WTC11 (cell line): ENCODE data around the gene SELENOK. TPM values are rescaled to one million over a fixed set of nuclear protein-coding genes. Genes with fewer than 3 reads are reported as not detected.
A peak's percentile ranks its signal among the peaks of the same experiment; 100 is the strongest.

Experiments
- ATAC-seq: fragments of 200-7000 bp; cut with Tn5 transposase; 2 replicates; pipeline ENCODE4 v1.10.0; 2021; ENCODE audit warnings: mild to moderate bottlenecking, moderate library complexity
- CTCF ChIA-PET: fragments of 300-600 bp; sonication (Branson Sonifier 250); formaldehyde crosslinking; loops from one replicate; lab custom pipeline; 2021; ENCODE audit warnings: antibody characterized with exemption; lab: Charles Lee
- POLR2A ChIA-PET: fragments of 350-600 bp; sonication (Branson Sonifier 250); formaldehyde crosslinking; loops from one replicate; lab custom pipeline; 2021; ENCODE audit warnings: antibody characterized with exemption; lab: Charles Lee
- DNase-seq: peaks from one replicate; pipeline ENCODE4 v3.0.0; 2021; ENCODE audit warnings: low spot score
- H3K27ac Mint-ChIP-seq: 2 replicates; pipeline ENCODE4 v1.8.0; 2021; ENCODE audit warnings: mixed read lengths
- H3K27me3 Mint-ChIP-seq: 2 replicates; pipeline ENCODE4 v1.8.0; 2021; ENCODE audit warnings: low read depth, mild to moderate bottlenecking, moderate library complexity, mixed read lengths
- H3K36me3 Mint-ChIP-seq: 2 replicates; pipeline ENCODE4 v1.8.0; 2021; ENCODE audit warnings: mixed read lengths
- H3K4me1 Mint-ChIP-seq: 2 replicates; pipeline ENCODE4 v1.8.0; 2022; ENCODE audit warnings: mixed read lengths
- H3K4me3 Mint-ChIP-seq: 2 replicates; pipeline ENCODE4 v1.8.0; 2021; ENCODE audit warnings: mild to moderate bottlenecking, moderate library complexity, mixed read lengths
- H3K9me3 Mint-ChIP-seq: 2 replicates; pipeline ENCODE4 v1.8.0; 2021; ENCODE audit warnings: mixed read lengths
- ATF1 ChIP-seq: sonication (generic); formaldehyde crosslinking; IDR thresholded peaks from 2 replicates; pipeline ENCODE4 v1.8.1; 2023; ENCODE audit warnings: mild to moderate bottlenecking, moderate library complexity, missing genetic modification reagents
- CBFB ChIP-seq: sonication (generic); formaldehyde crosslinking; IDR thresholded peaks from 2 replicates; pipeline ENCODE4 v1.8.1; 2022; ENCODE audit warnings: mild to moderate bottlenecking, low read depth, missing genetic modification reagents
- ESRRA ChIP-seq: sonication (generic); formaldehyde crosslinking; IDR thresholded peaks from 2 replicates; pipeline ENCODE4 v1.8.1; 2022; ENCODE audit warnings: mild to moderate bottlenecking, missing genetic modification reagents, borderline replicate concordance
- FOXP1 ChIP-seq: sonication (generic); formaldehyde crosslinking; IDR thresholded peaks from 2 replicates; pipeline ENCODE4 v1.8.0; 2022; ENCODE audit warnings: missing genetic modification reagents, mild to moderate bottlenecking, moderate library complexity, borderline replicate concordance
- GABPB1 ChIP-seq: sonication (generic); formaldehyde crosslinking; IDR thresholded peaks from 2 replicates; pipeline ENCODE4 v1.8.1; 2023; ENCODE audit warnings: mild to moderate bottlenecking, missing genetic modification reagents
- GTF2I ChIP-seq: fragments of 250-450 bp; sonication (Bioruptor Pico); conservative IDR thresholded peaks from 2 replicates; pipeline ENCODE4 v1.4.0; 2021; ENCODE audit warnings: mild to moderate bottlenecking
- HMGA2 ChIP-seq: fragments of 250-450 bp; sonication (Bioruptor Pico); IDR thresholded peaks from 2 replicates; pipeline ENCODE4 v1.4.0; 2021; ENCODE audit warnings: mild to moderate bottlenecking, moderate library complexity
- JUN ChIP-seq: sonication (generic); formaldehyde crosslinking; IDR thresholded peaks from 2 replicates; pipeline ENCODE4 v1.8.0; 2023; ENCODE audit warnings: mild to moderate bottlenecking, missing genetic modification reagents
- MXD4 ChIP-seq: fragments of 250-450 bp; sonication (Bioruptor Pico); IDR thresholded peaks from 2 replicates; pipeline ENCODE4 v1.8.0; 2021; ENCODE audit warnings: mild to moderate bottlenecking, moderate library complexity, borderline replicate concordance
- MYBL2 ChIP-seq: sonication (generic); formaldehyde crosslinking; IDR thresholded peaks from 2 replicates; pipeline ENCODE4 v1.8.1; 2023; ENCODE audit warnings: mild to moderate bottlenecking, moderate library complexity, missing genetic modification reagents
- TCF7 ChIP-seq: sonication (generic); formaldehyde crosslinking; IDR thresholded peaks from 2 replicates; pipeline ENCODE4 v1.8.0; 2022; ENCODE audit warnings: mild to moderate bottlenecking, low read depth, missing genetic modification reagents, moderate library complexity
- TEAD4 ChIP-seq: sonication (generic); formaldehyde crosslinking; IDR thresholded peaks from 2 replicates; pipeline ENCODE4 v1.8.0; 2022; ENCODE audit warnings: mild to moderate bottlenecking, missing genetic modification reagents
- ZNF219 ChIP-seq: sonication (generic); formaldehyde crosslinking; IDR thresholded peaks from 2 replicates; pipeline ENCODE4 v1.8.0; 2023; ENCODE audit warnings: missing genetic modification reagents, mild to moderate bottlenecking, borderline replicate concordance
- ZNF232 ChIP-seq: sonication (generic); formaldehyde crosslinking; IDR thresholded peaks from 2 replicates; pipeline ENCODE4 v1.8.0; 2022; ENCODE audit warnings: mild to moderate bottlenecking, missing genetic modification reagents
- ZNF423 ChIP-seq: fragments of 250-450 bp; sonication (Bioruptor Pico); IDR thresholded peaks from 2 replicates; pipeline ENCODE4 v2.1.2; 2022; ENCODE audit warnings: mild to moderate bottlenecking, moderate library complexity
- total RNA-seq: library from RNA; stranded (reverse); gene quantifications from 3 replicates; pipeline ENCODE4 v1.2.3, GENCODE V29; 2021
- TF ChIP-seq, protein P1 (sequence below): fragments of 250-450 bp; sonication (Bioruptor Pico); IDR thresholded peaks from 2 replicates; pipeline ENCODE4 v2.1.2; 2022; ENCODE audit warnings: mild to moderate bottlenecking, moderate library complexity
- TF ChIP-seq, protein P2 (sequence below): fragments of 250-450 bp; sonication (Bioruptor Pico); IDR thresholded peaks from 2 replicates; pipeline ENCODE4 v1.8.0; 2021; ENCODE audit warnings: mild to moderate bottlenecking
- TF ChIP-seq, protein P3 (sequence below): fragments of 250-450 bp; sonication (Bioruptor Pico); IDR thresholded peaks from 2 replicates; pipeline ENCODE4 v1.9.0; 2021; ENCODE audit warnings: mild to moderate bottlenecking, borderline replicate concordance
- TF ChIP-seq, protein P4 (sequence below): sonication (generic); formaldehyde crosslinking; IDR thresholded peaks from 2 replicates; pipeline ENCODE4 v1.8.0; 2022; ENCODE audit warnings: mild to moderate bottlenecking, missing genetic modification reagents
- TF ChIP-seq, protein P5 (sequence below): sonication (generic); formaldehyde crosslinking; IDR thresholded peaks from 2 replicates; pipeline ENCODE4 v1.8.1; 2022; ENCODE audit warnings: missing genetic modification reagents, borderline replicate concordance

Gene SELENOK
- total RNA-seq, 1 experiment from 2014 or later = 38.7 TPM

DNA sequence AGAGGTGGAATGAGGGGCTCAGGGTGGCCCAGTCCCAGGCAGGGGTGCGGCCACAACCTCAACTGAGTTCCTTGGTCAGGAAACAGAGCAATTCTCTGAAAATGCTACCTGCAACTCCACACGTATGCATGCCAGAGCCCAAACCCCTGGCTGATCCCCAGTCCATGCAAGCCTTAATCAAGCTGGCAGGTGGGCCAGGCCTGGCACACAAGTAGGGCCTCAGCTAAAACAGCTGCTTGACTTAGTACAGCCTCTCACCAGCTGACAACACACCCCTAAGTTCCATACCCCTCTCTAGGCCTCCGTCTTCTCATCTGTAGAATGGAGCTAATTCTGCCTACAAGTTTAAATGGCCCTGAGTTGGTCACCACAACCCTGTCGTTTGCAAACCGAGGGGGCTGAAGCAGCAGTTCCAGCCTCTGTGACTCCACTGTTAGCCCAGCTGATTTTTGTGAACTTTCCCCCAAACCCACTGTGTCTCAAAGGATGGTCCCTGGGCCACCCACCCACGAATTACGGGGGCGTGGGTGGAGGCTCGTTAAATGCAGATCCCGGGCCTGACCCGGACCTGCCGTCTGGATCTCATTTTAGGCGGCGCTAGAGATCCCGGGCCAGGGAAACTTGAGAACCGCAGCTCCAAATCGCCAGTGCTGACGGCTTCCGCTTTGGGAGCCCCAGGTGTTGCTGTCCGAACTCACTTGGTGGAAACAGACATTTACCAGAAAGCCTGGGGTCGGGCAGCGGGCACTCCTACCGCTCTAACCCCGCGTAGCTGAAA lies 46.4 kb downstream of the SELENOK start:
- POLR2A ChIA-PET = interaction anchor here (0.6 to 0.7 kb wide), 3 partner anchors 10 to 135 kb away, joined by 3 read pairs; no protein-coding TSS in a partner anchor
- CTCF ChIA-PET = interaction anchor here (0.6 to 1.3 kb wide), 12 partner anchors 9 to 345 kb away, joined by 3 to 4 read pairs (median 3); partner anchors contain the start of gene SELENOK
- TF ChIP-seq, protein P1, sequence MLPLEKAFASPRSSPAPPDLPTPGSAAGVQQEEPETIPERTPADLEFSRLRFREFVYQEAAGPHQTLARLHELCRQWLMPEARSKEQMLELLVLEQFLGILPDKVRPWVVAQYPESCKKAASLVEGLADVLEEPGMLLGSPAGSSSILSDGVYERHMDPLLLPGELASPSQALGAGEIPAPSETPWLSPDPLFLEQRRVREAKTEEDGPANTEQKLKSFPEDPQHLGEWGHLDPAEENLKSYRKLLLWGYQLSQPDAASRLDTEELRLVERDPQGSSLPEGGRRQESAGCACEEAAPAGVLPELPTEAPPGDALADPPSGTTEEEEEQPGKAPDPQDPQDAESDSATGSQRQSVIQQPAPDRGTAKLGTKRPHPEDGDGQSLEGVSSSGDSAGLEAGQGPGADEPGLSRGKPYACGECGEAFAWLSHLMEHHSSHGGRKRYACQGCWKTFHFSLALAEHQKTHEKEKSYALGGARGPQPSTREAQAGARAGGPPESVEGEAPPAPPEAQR (CRISPR knock-in tag) = no peak
- no peak for TF ChIP-seq ZNF232 (CRISPR knock-in tag)
- TF ChIP-seq GTF2I (CRISPR knock-in tag) = peak; percentile 64; the same call in 1 of the 2 replicates
- TF ChIP-seq TCF7 (CRISPR knock-in tag) = no peak
- TF ChIP-seq ZNF423 (CRISPR knock-in tag) = no peak
- TF ChIP-seq, protein P2, sequence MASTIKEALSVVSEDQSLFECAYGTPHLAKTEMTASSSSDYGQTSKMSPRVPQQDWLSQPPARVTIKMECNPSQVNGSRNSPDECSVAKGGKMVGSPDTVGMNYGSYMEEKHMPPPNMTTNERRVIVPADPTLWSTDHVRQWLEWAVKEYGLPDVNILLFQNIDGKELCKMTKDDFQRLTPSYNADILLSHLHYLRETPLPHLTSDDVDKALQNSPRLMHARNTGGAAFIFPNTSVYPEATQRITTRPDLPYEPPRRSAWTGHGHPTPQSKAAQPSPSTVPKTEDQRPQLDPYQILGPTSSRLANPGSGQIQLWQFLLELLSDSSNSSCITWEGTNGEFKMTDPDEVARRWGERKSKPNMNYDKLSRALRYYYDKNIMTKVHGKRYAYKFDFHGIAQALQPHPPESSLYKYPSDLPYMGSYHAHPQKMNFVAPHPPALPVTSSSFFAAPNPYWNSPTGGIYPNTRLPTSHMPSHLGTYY (CRISPR knock-in tag) = no peak
- TF ChIP-seq JUN (CRISPR knock-in tag) = no peak
- TF ChIP-seq GABPB1 (CRISPR knock-in tag) = 0 out of 2 replicates have a peak, but pooled peaks have one; percentile 17

DNA sequence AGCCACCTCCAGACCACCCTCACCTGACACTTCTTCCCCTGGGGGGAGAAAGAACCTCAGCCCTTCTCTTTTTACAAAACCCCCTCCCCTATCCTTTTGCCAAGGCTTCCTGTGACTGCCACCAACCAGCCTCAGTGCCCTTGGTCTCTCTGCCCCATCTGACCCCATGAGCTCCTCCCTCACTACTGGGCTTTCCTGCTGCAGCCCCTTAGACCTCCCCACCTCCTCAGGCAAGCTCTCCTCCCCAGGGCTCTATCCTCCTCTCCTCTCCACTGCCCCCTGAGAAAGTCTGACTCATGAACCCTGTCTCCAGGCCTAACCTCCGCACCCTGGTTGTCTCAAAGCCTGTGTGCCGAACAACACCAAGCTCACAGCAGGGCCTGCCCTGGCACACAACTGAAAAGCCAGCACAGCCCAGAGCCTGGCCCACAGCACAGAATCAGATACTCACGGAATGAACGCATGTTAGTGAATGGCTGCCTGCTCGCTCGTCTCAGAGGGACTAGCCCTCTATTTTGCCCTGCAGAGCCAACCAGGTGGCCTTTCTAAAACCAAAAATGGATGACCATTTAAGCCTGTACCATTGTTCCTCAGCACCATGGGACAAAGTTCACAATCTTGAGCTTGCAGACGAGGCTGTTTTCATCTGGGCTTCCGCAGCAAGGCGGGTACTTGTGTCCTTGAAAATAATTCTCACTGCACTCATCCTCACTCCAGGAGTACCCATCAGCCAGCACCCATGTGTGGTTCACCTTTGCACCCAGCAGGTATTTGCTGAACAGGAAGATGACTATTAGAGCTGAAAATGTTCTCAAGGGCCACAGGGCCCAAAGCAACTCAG lies 47.2 kb downstream of the SELENOK start:
- Mint-ChIP-seq H3K27ac (no peak overlapping the region; the same call in 1 of the 2 replicates), H3K36me3 (peaks cover 2% of the 10 kb centered on the region), H3K4me3 (peak overlapping the region; percentile 68), H3K4me1 (peaks cover 40% of the 10 kb centered on the region), H3K9me3 (no peaks in the 10 kb centered on the region), H3K27me3 (peaks cover 18% of the 10 kb centered on the region)
- DNase-seq (no peak), ATAC-seq (no peak)
- ChIA-PET POLR2A (interaction anchor here (0.7 kb wide), 1 partner anchor 134 kb away, joined by 3 read pairs; no protein-coding TSS in a partner anchor), CTCF (interaction anchor here (0.6 to 1.3 kb wide), 5 partner anchors 12 to 344 kb away, joined by 3 to 4 read pairs (median 3); partner anchors contain the start of gene SELENOK)
- TF ChIP-seq, protein P3, sequence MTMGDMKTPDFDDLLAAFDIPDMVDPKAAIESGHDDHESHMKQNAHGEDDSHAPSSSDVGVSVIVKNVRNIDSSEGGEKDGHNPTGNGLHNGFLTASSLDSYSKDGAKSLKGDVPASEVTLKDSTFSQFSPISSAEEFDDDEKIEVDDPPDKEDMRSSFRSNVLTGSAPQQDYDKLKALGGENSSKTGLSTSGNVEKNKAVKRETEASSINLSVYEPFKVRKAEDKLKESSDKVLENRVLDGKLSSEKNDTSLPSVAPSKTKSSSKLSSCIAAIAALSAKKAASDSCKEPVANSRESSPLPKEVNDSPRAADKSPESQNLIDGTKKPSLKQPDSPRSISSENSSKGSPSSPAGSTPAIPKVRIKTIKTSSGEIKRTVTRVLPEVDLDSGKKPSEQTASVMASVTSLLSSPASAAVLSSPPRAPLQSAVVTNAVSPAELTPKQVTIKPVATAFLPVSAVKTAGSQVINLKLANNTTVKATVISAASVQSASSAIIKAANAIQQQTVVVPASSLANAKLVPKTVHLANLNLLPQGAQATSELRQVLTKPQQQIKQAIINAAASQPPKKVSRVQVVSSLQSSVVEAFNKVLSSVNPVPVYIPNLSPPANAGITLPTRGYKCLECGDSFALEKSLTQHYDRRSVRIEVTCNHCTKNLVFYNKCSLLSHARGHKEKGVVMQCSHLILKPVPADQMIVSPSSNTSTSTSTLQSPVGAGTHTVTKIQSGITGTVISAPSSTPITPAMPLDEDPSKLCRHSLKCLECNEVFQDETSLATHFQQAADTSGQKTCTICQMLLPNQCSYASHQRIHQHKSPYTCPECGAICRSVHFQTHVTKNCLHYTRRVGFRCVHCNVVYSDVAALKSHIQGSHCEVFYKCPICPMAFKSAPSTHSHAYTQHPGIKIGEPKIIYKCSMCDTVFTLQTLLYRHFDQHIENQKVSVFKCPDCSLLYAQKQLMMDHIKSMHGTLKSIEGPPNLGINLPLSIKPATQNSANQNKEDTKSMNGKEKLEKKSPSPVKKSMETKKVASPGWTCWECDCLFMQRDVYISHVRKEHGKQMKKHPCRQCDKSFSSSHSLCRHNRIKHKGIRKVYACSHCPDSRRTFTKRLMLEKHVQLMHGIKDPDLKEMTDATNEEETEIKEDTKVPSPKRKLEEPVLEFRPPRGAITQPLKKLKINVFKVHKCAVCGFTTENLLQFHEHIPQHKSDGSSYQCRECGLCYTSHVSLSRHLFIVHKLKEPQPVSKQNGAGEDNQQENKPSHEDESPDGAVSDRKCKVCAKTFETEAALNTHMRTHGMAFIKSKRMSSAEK (CRISPR knock-in tag) = no peak
- TF ChIP-seq MXD4 (CRISPR knock-in tag) (no peak), HMGA2 (CRISPR knock-in tag) (no peak), ATF1 (CRISPR knock-in tag) (no peak), FOXP1 (CRISPR knock-in tag) (no peak), TEAD4 (CRISPR knock-in tag) (no peak), ZNF219 (CRISPR knock-in tag) (no peak), CBFB (no peak), MYBL2 (no peak), ESRRA (CRISPR knock-in tag) (no peak)
- TF ChIP-seq, protein P1 (CRISPR knock-in tag) = no peak
- TF ChIP-seq, protein P4, sequence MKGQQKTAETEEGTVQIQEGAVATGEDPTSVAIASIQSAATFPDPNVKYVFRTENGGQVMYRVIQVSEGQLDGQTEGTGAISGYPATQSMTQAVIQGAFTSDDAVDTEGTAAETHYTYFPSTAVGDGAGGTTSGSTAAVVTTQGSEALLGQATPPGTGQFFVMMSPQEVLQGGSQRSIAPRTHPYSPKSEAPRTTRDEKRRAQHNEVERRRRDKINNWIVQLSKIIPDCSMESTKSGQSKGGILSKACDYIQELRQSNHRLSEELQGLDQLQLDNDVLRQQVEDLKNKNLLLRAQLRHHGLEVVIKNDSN (CRISPR knock-in tag) = no peak
- TF ChIP-seq, protein P5, sequence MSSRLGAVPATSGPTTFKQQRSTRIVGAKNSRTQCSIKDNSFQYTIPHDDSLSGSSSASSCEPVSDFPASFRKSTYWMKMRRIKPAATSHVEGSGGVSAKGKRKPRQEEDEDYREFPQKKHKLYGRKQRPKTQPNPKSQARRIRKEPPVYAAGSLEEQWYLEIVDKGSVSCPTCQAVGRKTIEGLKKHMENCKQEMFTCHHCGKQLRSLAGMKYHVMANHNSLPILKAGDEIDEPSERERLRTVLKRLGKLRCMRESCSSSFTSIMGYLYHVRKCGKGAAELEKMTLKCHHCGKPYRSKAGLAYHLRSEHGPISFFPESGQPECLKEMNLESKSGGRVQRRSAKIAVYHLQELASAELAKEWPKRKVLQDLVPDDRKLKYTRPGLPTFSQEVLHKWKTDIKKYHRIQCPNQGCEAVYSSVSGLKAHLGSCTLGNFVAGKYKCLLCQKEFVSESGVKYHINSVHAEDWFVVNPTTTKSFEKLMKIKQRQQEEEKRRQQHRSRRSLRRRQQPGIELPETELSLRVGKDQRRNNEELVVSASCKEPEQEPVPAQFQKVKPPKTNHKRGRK (CRISPR knock-in tag) = no peak

More for the DNA sequence above, 46.4 kb downstream of the SELENOK start:
- Mint-ChIP-seq H3K4me3 (peak overlapping the region; percentile 68), H3K27me3 (peaks cover 18% of the 10 kb centered on the region), H3K4me1 (peaks cover 40% of the 10 kb centered on the region), H3K9me3 (no peaks in the 10 kb centered on the region), H3K27ac (peak overlapping the region; percentile 65), H3K36me3 (no peaks in the 10 kb centered on the region; the same call in 1 of the 2 replicates)
- DNase-seq (peak; percentile 76), ATAC-seq (peak; percentile 55)
